Activated naive CD8-positive, alpha-beta T cell treated with anti-CD3 and anti-CD28 coated beads, Interleukin-2, amount 50 U/mL, for 16 hours (primary cell): ENCODE measurements around the gene TMEM52.
A peak's percentile ranks its signal among the peaks of the same experiment; 100 is the strongest.

Source experiments
- DNase-seq: peaks from one replicate; pipeline ENCODE4 v3.0.0-alpha.2; 2020; ENCODE audit warnings: low read depth, low spot score

The TMEM52 gene

GRCh38 chr1:1918901-1919303 lies at the start of gene TMEM52:
TMEM52 (minus strand) TSS chr1:1919279; CDS start chr1:1919265, 14 bp downstream.
- DNase-seq: no peak

- DNase-seq: no peak
Observed at GRCh38 chr1:1967879-1968278, 48.8 kb upstream of the TMEM52 start.

- no peak for DNase-seq
Observed at GRCh38 chr1:1967151-1967550, 48.1 kb upstream of the TMEM52 start.

- no peak for DNase-seq
Observed at GRCh38 chr1:1966071-1966740, 47.1 kb upstream of the TMEM52 start.

- no peak for DNase-seq
Observed at GRCh38 chr1:1965546-1965945, 46.5 kb upstream of the TMEM52 start.

- no peak for DNase-seq
Observed at GRCh38 chr1:1964811-1965210, 45.7 kb upstream of the TMEM52 start.

- DNase-seq: no peak
Observed at GRCh38 chr1:1963570-1963969, 44.5 kb upstream of the TMEM52 start.

- no peak for DNase-seq
Observed at GRCh38 chr1:1962752-1963151, 43.7 kb upstream of the TMEM52 start.

GRCh38 chr1:1960480-1961196 lies 41.6 kb upstream of the TMEM52 start:
- no peak for DNase-seq

- peak; percentile 46 for DNase-seq
Observed at GRCh38 chr1:1959840-1960479, 40.9 kb upstream of the TMEM52 start.

- no peak for DNase-seq
Observed at GRCh38 chr1:1959459-1959839, 40.4 kb upstream of the TMEM52 start.

- DNase-seq: no peak
Observed at GRCh38 chr1:1958071-1958541, 39.0 kb upstream of the TMEM52 start.

- no peak for DNase-seq
Observed at GRCh38 chr1:1957533-1957961, 38.5 kb upstream of the TMEM52 start.

- DNase-seq: no peak
Observed at GRCh38 chr1:1956586-1957532, 37.8 kb upstream of the TMEM52 start.

- no peak for DNase-seq
Observed at GRCh38 chr1:1956101-1956500, 37.0 kb upstream of the TMEM52 start.

GRCh38 chr1:1955621-1956094 lies 36.6 kb upstream of the TMEM52 start:
- no peak for DNase-seq

GRCh38 chr1:1954831-1955441 lies 35.9 kb upstream of the TMEM52 start:
- no peak for DNase-seq

- DNase-seq: no peak
Observed at GRCh38 chr1:1954015-1954414, 34.9 kb upstream of the TMEM52 start.

- no peak for DNase-seq
Observed at GRCh38 chr1:1950940-1951339, 31.9 kb upstream of the TMEM52 start.

- DNase-seq: no peak
Observed at GRCh38 chr1:1948783-1949182, 29.7 kb upstream of the TMEM52 start.

GRCh38 chr1:1947493-1947892 lies 28.4 kb upstream of the TMEM52 start:
- no peak for DNase-seq
